B cell (primary cell): ENCODE measurements around the gene CTNNA1. TPM values are rescaled to one million over a fixed set of nuclear protein-coding genes. Genes with fewer than 3 reads are reported as not detected.

Experiments used
- ATAC-seq: fragments of 200-7000 bp; cut with Tn5 transposase; one replicate; pipeline ENCODE4 v1.10.0; 2021; ENCODE audit warnings: low read depth, mild to moderate bottlenecking, moderate number of reproducible peaks, moderate library complexity
- CTCF ChIA-PET: fragments of 350-600 bp; sonication (Branson Sonifier 250); formaldehyde crosslinking; loops from one replicate; lab custom pipeline; 2021; ENCODE audit warnings: antibody characterized with exemption, inconsistent platforms; lab: Charles Lee
- POLR2A ChIA-PET: fragments of 350-600 bp; sonication (Branson Sonifier 250); formaldehyde crosslinking; loops from one replicate; lab custom pipeline; 2021; ENCODE audit warnings: antibody characterized with exemption; lab: Charles Lee
- DNase-seq: peaks from one replicate; pipeline ENCODE4 v3.0.0; 2013
- H2AFZ ChIP-seq: 2 replicates; pipeline ENCODE4 v1.6.1; 2012; ENCODE audit warnings: mild to moderate bottlenecking, low read depth, low read length; ENCODE audit not compliant: insufficient read depth, poor library complexity, severe bottlenecking
- H3K27ac ChIP-seq, 2 donors: 1 replicate in 1 of 2; 2 replicates in 1 of 2; pipeline ENCODE4 v1.5.1; 2012 to 2013; ENCODE audit warnings: low read length in 2 of 2, mild to moderate bottlenecking in 2 of 2, moderate library complexity in 1 of 2
- H3K27me3 ChIP-seq, 4 experiments: fragments of 200-600 bp in 1 of 4; sonication (generic) in 1 of 4; replicated peaks in 1 of 4; 1 replicate in 2 of 4; 2 replicates in 2 of 4; pipeline versions ENCODE4 v1.6.1 to v1.7.0; 2013 to 2016; ENCODE audit warnings: low read length in 3 of 4, mild to moderate bottlenecking in 2 of 4, mixed read lengths in 1 of 4, moderate library complexity in 1 of 4; ENCODE audit not compliant: insufficient read depth in 4 of 4, control insufficient read depth in 3 of 4; ENCODE audit errors: control extremely low read depth in 1 of 4
- H3K36me3 ChIP-seq, 2 experiments: replicated peaks in 1 of 2; 1 replicate in 1 of 2; 2 replicates in 1 of 2; pipeline versions ENCODE4 v1.6.1 to v1.7.1; 2013; ENCODE audit warnings: low read length in 1 of 2; ENCODE audit not compliant: insufficient read depth in 2 of 2, control insufficient read depth in 1 of 2; ENCODE audit errors: control extremely low read depth in 1 of 2, extremely low read depth in 1 of 2
- H3K4me1 ChIP-seq, 2 donors: fragments of 200-600 bp in 1 of 2; sonication (generic) in 1 of 2; 1 replicate in 1 of 2; 2 replicates in 1 of 2; pipeline versions ENCODE4 v1.5.1 to v1.6.1; 2013 to 2017; ENCODE audit warnings: low read length in 2 of 2; ENCODE audit not compliant: control insufficient read depth in 2 of 2, insufficient read depth in 2 of 2
- H3K4me2 ChIP-seq: replicated peaks from 2 replicates; pipeline ENCODE3; 2012; ENCODE audit warnings: mild to moderate bottlenecking, low read depth, low read length; ENCODE audit not compliant: poor library complexity, severe bottlenecking
- H3K4me3 ChIP-seq, 5 experiments: fragments of 200-600 bp in 1 of 5; sonication (generic) in 1 of 5; 1 replicate in 3 of 5; 2 replicates in 2 of 5; pipeline versions ENCODE4 v1.5.1 to v1.7.0; 2011 to 2016; ENCODE audit warnings: low read length in 4 of 5, mild to moderate bottlenecking in 4 of 5, low read depth in 2 of 5, control low read depth in 1 of 5, moderate library complexity in 1 of 5; ENCODE audit not compliant: insufficient read depth in 1 of 5; ENCODE audit errors: control extremely low read depth in 1 of 5, extremely low read depth in 1 of 5
- H3K79me2 ChIP-seq: fragments of 200-600 bp; sonication (generic); one replicate; pipeline ENCODE4 v1.6.0; 2016; ENCODE audit warnings: low read length; ENCODE audit not compliant: control insufficient read depth, insufficient read depth
- H3K9ac ChIP-seq: fragments of 200-600 bp; sonication (generic); 2 replicates; pipeline ENCODE4 v1.6.1; 2017; ENCODE audit warnings: mild to moderate bottlenecking, low read length, moderate library complexity
- H3K9me3 ChIP-seq, 3 donors: one replicate each; pipeline versions ENCODE4 v1.6.1 to v1.7.1; 2013; ENCODE audit warnings: low read length in 2 of 3; ENCODE audit not compliant: control insufficient read depth in 2 of 3, insufficient read depth in 1 of 3; ENCODE audit errors: control extremely low read depth in 1 of 3
- H4K20me1 ChIP-seq: 2 replicates; pipeline ENCODE4 v1.6.0; 2012; ENCODE audit warnings: mild to moderate bottlenecking, low read length; ENCODE audit not compliant: insufficient read depth, control insufficient read depth, poor library complexity, severe bottlenecking
- H3K27ac Mint-ChIP-seq: one replicate; pipeline ENCODE4 v1.8.0; 2021; ENCODE audit warnings: mixed read lengths
- H3K27me3 Mint-ChIP-seq: one replicate; pipeline ENCODE4 v1.8.0; 2021; ENCODE audit warnings: mixed read lengths
- H3K4me1 Mint-ChIP-seq: one replicate; pipeline ENCODE4 v1.8.0; 2021; ENCODE audit warnings: mixed read lengths
- H3K4me3 Mint-ChIP-seq: one replicate; pipeline ENCODE4 v1.8.0; 2021; ENCODE audit warnings: mixed read lengths
- H3K9me3 Mint-ChIP-seq: one replicate; pipeline ENCODE4 v1.8.0; 2022; ENCODE audit warnings: mixed read lengths; ENCODE audit not compliant: insufficient read depth
- EZH2 ChIP-seq: IDR thresholded peaks from 2 replicates; pipeline ENCODE4 v1.6.1; 2012; ENCODE audit warnings: borderline replicate concordance, low read depth, mild to moderate bottlenecking, moderate library complexity, low read length; ENCODE audit not compliant: insufficient read depth, poor library complexity, severe bottlenecking
- WGBS: methylation state at CpG from one replicate; pipeline ENCODE4 v1.1.5; 2013; ENCODE audit warnings: missing lambda C conversion rate; ENCODE audit not compliant: insufficient coverage; 5-methylcytosine and 5-hydroxymethylcytosine counted together
- intact Hi-C: fragments of 100-400 bp; cut with micrococcal nuclease; formaldehyde crosslinking; loops from one replicate; pipeline ENCODE4 v1.10.0; 2022
- polyA plus RNA-seq: library from polyadenylated mRNA; depleted of rRNA; stranded (reverse); fragments of >200 nt; gene quantifications from 2 replicates; pipeline ENCODE4 v1.2.3, GENCODE V29; 2012
- total RNA-seq, 2 donors: library from RNA; stranded (reverse); fragments of 120-200 nt in 1 of 2; gene quantifications; 1 replicate in 1 of 2; 2 replicates in 1 of 2; pipeline versions ENCODE4 v1.2.3 to v1.2.4, GENCODE V29; 2013 to 2022
- TF ChIP-seq, protein P1 (sequence below): fragments of 200-600 bp; IDR thresholded peaks from one replicate; pipeline ENCODE4 v1.8.0; 2022; ENCODE audit warnings: antibody characterized with exemption, mild to moderate bottlenecking

CTNNA1 gene
- total and polyA plus RNA-seq, 2 donors (not counting 1 experiment from before 2014, with no cell fraction given) = 22.7 to 96.0 TPM

DNA sequence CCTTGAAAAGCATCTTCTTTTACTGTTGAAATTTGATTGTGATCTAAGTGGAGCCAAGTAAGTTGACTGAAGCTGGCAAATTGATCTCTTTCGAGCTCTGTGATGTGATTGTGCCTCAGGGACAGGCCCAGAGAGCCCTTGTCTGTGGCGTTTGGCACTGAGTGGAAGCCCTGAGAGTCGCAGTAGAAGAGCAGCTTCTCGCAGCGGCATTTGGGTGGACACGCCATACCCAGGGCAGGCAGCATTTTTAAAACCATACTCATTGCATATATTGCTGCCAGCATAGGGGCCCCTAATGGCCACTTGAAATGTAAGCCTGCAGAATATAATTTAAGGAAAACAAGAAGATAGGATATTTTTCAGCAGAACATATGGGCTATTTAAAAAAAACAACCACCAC lies 121.0 kb downstream of the CTNNA1 start:
- Mint-ChIP-seq H3K9me3 (peaks cover 4% of the 10 kb centered on the region), H3K4me3 (no peak overlapping the region), H3K4me1 (peaks cover 3% of the 10 kb centered on the region), H3K27me3 (no peaks in the 10 kb centered on the region), H3K27ac (no peak overlapping the region)
- POLR2A ChIA-PET = no interaction called here
- H3K79me2 ChIP-seq = no peaks in the 10 kb centered on the region
- no peak for TF ChIP-seq EZH2
- TF ChIP-seq, protein P1, sequence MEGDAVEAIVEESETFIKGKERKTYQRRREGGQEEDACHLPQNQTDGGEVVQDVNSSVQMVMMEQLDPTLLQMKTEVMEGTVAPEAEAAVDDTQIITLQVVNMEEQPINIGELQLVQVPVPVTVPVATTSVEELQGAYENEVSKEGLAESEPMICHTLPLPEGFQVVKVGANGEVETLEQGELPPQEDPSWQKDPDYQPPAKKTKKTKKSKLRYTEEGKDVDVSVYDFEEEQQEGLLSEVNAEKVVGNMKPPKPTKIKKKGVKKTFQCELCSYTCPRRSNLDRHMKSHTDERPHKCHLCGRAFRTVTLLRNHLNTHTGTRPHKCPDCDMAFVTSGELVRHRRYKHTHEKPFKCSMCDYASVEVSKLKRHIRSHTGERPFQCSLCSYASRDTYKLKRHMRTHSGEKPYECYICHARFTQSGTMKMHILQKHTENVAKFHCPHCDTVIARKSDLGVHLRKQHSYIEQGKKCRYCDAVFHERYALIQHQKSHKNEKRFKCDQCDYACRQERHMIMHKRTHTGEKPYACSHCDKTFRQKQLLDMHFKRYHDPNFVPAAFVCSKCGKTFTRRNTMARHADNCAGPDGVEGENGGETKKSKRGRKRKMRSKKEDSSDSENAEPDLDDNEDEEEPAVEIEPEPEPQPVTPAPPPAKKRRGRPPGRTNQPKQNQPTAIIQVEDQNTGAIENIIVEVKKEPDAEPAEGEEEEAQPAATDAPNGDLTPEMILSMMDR = no peak
- no peaks in the 10 kb centered on the region for H4K20me1 ChIP-seq
- no peak for ATAC-seq
- H3K9ac ChIP-seq = no peak overlapping the region
- H3K27me3 ChIP-seq = no peaks in the 10 kb centered on the region
- H3K36me3 ChIP-seq = no peaks in the 10 kb centered on the region
- CTCF ChIA-PET = no interaction called here
- no peak overlapping the region for H3K4me3 ChIP-seq
- intact Hi-C loops = no loop called here
- 94% methylated on average over 2 of the region's 6 CpGs for WGBS
- no peak overlapping the region for H3K4me2 ChIP-seq
- no peak overlapping the region for H2AFZ ChIP-seq
- no peak overlapping the region for H3K27ac ChIP-seq
- H3K9me3 ChIP-seq = no peaks in the 10 kb centered on the region
- H3K4me1 ChIP-seq = no peaks in the 10 kb centered on the region
- no peak for DNase-seq

DNA sequence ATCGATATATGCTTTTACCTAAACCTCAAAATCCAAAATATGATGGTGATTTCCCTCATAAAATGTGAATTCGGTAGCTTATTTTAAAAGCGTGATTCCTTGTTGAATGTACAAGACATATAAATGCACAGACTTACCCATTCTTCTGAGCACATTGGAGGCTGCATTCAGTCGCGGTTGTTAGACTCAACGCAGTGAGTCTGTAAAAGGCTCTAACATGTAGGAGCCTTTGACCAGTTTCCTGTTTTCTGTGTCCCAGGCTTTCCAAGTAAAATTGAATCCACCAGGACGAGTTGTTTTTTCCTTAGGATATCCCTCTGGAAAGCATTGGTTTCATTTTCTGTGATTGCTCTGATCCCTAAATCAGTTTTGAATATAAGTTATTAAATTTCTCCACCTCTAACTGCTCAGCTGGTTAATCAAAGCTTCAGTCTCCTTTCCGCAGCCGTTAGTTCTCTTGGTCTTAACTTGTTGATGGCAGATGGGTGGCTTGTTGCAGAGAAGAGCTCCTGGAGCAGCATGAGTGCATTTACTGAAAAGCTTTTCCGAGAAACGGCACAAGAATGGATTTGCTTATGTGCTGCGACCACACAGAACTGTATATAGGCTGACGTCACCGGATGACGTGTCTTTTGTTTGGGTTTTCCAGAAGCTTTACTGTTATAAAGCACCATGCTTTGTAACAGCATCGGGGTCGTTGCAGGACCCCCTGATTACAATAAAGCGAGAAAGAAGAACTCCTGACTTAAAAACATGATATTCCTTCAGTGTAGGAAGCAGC lies 121.7 kb downstream of the CTNNA1 start, which contains the start of gene LRRTM2:
LRRTM2 (minus strand) TSS at position 565 of the 781 bp plus-strand sequence; CDS start at position 141, 424 bp downstream.
- DNase-seq (no peak), ATAC-seq (no peak)
- Histone ChIP-seq H3K9ac (no peak within 1 kb of the TSS), H3K36me3 (no peaks in the 10 kb centered on the region), H3K79me2 (no peaks in the 10 kb centered on the region), H3K4me1 (no peaks in the 10 kb centered on the region), H2AFZ (no peak within 1 kb of the TSS), H3K27me3 (no peaks in the 10 kb centered on the region), H3K9me3 (no peaks in the 10 kb centered on the region), H4K20me1 (no peaks in the 10 kb centered on the region), H3K4me3 (no peak within 1 kb of the TSS), H3K27ac (no peak within 1 kb of the TSS), H3K4me2 (no peak within 1 kb of the TSS)
- no peak within 1 kb of the TSS for H3K27ac Mint-ChIP-seq
- ChIA-PET POLR2A (no interaction called here), CTCF (interaction anchor here (1.4 kb wide), 1 partner anchor 10 kb away, joined by 3 read pairs; no protein-coding TSS in a partner anchor)
- intact Hi-C loops = no loop called here
- H3K4me3 Mint-ChIP-seq = no peak within 1 kb of the TSS
- H3K9me3 Mint-ChIP-seq = peaks cover 4% of the 10 kb centered on the region
- H3K4me1 Mint-ChIP-seq = peaks cover 3% of the 10 kb centered on the region
- H3K27me3 Mint-ChIP-seq = no peaks in the 10 kb centered on the region
- WGBS = 97% methylated on average over 9 of the region's 18 CpGs
- no peak for TF ChIP-seq EZH2
- TF ChIP-seq, protein P1 = no peak
